GM19467 (cell line): Measurements from ENCODE around the gene USP35.
"Not testable (repeated sequence)": the region's sequence is repeated elsewhere in the genome, so short reads cannot be mapped to it uniquely, and the experiment has no call there.

Experiments used
- ATAC-seq: cut with Tn5 transposase; IDR thresholded peaks from one replicate; pipeline ENCODE4 v1.9.1; 2021; ENCODE audit warnings: mild to moderate bottlenecking, moderate library complexity; ENCODE audit not compliant: unreplicated experiment

USP35 gene

DNA sequence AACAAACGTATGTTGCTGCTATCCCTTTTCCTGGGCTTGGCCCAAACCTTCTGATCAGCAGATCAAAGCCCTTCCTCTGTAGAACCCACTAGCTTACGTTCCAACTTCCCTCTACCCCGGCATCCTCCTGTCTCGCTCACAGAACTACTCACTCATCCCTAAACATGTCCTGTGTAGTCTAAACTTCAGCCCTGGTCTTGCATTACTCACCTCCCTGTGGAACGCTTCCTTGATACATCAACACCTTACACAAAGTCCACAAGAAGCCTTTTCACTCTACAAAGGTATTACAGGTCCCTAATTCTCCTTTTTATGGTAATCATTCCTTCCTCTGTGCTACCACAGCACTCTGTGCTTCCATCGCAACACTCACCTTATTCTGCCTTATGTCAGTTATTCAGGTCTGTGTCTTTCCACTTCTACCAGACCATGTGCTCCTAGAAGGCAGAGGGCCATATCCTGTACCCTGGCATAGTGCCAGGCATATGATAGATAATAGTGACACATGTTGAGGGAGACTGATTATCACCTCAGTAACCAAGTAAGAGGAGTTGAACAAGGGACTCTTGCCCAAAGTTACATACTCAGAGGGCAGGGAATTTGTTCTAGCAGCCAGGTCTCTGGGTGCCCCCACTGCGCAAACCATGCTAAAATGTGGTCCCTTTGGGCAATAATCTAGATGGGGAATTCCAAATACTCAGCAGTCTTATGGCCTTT, 41.6 kb downstream of the USP35 start:
- ATAC-seq: no peak

DNA sequence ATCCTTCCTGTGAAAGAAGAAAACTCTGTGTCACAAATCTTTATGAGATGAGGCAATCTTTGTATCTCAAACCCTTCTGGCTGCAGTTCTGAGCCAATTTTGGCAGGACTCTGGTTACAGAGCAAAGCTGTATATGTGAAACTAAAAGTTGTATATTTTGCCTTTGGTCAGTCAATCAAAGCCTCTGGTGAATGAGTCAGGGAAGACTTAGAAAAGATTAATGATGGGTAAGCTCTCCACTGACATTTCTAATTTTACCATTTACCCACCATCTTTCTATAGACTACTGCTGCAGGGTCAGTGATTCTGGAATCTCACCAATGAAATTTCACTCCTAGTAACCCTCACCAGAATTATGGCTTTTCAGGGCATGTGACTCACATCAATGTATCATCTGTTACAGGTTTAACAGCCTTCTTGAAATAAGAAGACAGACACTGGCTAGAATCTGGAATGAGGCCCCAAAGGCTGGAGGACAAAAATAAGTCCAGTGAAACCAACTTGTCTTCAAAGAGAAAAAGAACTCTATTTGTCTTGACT, 43.3 kb downstream of the USP35 start:
- no peak for ATAC-seq

DNA sequence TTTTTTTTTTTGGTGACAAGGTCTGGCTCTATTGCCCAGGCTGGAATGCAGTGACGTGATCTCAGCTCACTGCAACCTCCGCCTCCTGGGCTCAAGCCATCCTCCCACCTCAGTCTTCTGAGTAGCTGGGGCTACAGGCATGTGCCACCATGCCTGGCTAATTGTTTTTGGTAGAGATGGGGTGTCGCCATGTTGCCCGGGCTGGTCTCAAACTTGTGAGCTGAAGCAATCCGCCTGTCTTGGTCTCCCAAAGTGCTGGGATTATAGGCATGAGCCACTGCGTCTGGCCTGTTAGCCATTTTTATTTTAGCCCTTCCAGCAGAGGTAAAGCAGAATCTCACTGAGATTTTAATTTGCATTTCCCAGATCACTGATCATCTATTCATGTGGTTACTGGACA, 44.3 kb downstream of the USP35 start:
- ATAC-seq: not testable (repeated sequence)

DNA sequence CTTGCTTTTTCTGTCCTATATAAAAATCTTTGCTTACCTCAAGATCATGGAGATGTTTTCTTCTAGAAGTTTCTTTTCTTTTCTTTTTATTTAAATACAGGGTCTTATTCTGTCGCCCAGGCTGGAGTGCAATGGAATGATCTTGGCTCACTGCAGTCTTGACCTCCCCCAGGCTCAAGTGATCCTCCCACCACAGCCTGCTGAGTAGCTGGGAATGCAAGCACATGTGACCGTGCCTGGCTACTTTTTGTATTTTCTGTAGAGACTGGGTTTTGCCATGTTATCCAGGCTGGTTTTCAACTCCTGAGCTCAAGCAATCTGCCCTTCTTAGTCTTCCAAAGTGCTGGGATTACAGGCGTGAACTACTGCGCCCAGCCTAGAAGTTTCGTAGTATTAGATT, 45.3 kb downstream of the USP35 start:
- ATAC-seq: no peak

DNA sequence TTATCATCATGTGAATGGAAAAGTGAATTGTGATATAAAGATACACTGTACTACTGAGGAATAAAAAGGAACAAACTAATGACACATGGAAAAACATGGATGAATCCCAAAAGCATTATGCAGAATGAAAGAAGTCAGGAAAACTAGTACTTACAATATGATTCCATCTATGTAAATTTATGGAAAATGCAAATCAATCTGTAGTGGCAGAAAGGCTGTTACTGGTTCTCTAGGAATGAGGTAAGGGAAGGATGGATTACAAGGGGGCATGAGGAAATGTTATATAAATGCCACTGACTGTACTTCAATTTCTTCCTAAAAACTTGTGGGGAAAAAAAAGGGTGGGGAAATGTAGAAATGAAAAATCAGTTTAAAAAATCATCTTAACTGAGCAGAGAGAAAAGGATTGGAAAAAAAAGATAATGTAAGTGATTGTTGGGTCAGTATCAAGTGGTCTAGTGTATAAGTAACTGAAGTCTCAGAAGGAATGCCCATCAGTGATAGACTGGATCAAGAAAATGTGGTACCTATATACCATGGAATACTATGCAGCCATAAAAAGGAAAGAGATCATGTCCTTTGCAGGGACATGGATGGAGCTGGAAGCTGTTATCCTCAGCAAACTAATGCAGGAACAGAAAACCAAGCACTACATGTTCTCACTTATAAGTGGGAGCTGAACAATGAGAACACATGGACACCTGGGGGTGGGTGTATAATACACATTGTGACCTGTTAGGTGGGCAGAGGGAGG, 48.8 kb downstream of the USP35 start:
- ATAC-seq: no peak

DNA sequence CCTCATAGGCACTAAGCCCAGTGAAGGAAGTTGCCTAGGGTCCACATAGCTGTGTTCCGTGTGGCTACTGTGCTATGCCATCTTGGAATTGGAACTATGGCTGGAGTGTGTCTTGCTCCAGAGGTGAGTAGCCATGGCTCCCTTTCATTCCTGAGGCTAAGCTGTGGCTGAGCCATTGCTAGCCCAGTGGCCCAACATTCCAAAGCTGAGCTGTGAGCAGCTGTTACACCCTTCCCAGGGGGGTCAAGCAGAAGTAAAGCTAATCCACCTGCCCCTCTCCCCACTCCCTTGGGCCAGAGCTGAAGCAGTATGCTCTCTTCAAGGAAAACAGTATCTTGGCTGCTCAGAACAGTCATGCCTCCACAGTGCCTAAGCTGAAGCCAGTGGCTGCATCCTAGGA, 51.1 kb downstream of the USP35 start:
- no peak for ATAC-seq

DNA sequence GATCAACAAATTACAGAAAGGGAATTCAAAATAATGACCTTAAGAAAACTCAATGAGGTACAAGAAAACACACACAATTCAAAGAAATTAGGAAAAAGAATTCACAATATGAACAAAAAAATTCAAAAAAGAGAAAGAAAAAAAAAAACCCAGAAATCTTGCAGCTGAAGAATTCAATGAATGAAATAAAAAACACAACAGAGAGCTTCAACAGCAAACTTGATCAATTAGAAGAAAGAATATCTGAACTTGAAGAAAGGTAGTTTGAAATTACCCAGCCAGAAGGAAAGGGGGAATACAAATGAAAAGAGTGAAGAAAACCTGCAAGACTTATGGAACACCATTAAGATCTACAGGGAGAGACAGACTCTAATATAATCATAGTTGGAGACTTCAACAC, 52.8 kb downstream of the USP35 start:
- no peak for ATAC-seq

DNA sequence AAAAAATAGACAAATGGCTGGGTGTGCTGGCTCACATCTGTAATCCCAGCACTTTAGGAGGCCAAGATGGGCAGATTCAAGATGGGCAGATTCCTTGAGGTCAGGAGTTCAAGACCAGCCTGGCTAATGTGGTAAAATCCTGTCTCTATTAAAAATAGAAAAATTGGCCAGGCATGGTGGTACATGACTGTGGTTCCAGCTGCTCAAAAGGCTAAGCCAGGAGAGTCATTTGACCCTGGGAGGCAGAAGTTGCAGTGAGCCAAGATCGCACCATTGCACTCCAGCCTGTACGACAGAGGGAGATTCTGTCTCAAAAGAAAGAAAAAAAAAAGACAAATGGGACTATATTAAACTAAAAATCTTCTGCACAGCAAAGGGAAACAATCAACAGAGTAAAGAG, 55.4 kb downstream of the USP35 start:
- no peak for ATAC-seq

DNA sequence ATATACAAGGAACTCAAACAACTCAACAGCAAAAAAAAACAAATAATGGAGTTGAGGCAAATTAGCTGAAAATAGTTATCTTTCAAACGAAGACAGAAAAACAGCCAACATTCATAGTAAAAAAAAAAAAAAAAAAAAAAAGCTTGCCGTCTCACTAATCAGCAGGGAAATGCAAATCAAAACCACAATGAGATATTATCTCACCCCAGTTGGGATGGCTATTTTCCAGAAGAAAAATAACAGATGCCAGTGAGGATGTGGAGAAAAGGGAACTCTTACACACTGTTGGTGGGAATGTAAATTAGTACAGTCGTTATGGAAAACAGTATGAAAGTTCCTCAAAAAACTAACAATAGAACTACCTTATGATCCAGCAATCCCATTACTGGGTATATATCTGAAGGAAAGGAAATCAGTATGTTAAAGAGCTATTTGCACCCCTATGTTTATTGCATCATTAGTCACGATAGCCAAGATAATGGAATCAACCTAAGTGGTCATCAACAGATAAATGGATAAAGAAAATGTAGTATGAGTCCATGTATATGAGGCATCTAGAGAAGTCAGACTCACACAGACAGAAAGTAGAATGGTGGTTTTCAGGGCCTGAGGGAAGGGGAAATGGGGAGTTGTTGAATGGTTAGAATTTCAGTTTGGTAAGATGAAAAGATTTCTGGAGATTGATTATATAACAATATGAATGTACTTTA, 56.0 kb downstream of the USP35 start:
- ATAC-seq: no peak

DNA sequence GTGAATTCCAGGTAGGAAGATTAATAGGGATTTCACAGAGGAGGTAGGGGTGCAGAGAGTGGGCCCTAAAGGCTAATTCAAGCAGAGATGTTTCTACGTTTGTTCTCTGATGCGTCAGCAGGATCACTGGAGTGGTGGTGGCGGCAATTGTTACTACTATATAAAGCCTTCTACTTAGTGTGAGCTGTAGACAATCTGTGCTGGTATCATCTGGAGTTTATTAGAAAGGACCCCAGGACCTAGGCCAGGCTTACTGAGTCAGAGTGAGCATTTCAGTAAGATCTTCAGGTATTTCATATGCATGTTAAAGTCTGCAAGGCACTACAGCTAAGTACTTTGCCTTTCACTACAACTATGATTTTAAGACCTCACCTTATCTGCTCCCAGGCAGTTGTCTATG, 59.5 kb downstream of the USP35 start:
- ATAC-seq: no peak

DNA sequence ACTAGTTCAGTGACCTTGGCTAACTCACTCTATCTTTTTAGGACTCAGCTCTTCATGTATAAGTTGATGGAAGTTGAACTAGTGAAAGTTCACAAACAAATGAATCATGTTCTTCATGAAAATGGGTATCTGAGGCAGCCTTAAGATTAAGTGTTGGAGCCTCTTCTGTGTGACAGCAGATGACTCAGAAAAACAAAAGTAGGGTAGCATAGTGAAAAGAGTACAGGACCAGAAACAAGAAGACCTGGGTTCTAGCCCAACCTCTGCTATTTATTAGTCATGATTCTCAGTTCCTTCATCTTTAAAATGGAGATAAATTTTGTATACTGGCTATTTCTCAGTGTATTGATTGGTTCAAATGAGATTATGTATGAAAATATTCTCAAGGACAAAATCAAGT, 60.2 kb downstream of the USP35 start:
- ATAC-seq: no peak

DNA sequence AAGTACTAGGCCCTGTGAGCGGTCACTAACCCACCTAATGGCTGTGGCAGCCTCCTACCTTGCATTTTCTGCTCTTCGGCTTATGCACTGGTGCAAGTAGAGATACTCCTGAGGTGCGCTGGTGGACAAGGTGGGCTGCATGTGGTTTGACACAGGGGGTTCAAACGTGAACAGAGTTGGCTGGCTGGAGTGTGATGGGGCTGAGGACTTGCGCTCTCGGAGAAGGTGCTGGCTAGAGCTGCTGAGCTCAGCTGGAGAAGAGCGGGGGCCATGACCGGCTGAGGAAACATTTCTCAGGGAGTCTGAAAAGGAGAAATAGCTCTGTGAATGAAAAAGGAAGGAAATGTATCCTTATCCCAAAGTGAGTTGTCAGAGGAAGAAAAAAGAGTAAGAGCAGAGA, 61.4 kb downstream of the USP35 start:
- no peak for ATAC-seq

DNA sequence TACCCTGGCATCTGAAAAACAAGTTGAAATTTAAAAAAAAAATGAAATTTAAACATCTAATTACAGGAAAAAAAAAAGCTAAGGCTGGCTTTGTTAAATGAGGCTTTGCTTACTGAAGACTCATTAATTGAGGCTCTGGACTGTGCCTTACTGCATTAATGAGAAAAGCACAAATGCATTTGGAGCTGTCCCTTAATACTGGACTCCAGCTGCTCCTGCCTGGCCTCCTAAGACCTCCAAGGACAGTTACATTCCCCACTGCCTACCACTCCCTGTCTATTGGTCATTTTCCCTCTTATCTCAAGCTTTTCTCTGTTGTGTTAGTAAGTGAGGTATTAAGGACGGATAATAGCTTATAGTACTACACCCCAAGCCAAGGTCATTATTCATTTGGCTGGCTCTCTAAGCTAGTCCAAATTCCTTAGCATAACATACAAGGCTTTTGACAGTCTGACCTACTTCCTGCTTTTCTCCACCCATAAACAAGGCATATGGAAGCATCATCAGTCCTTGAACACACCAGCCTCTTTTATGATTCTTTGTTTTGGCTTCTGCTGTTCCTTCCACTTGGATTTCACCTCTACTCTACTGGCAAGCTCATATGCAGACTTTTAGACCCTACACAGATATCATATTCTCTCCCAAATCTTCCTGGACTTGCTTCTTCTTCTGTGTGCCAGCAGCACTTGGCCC, 62.5 kb downstream of the USP35 start:
- ATAC-seq: no peak

DNA sequence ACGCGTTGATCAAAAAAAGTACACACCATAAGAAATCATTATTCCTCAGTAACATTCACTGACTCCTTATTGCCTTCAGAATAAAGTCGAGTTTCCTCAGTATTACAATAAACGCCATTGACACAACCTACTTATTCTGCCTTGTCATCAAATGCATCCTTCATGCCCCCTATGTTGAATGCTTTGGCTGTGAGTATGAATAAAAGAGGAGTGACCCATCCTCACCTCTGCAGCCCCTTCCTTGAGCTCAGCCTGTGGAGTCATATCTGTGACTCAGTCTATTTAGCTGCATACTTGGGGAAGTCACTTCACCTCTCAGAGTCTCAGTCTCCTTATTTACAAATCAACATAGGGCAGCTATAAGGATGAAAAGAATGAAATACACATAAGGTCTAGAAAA, 65.1 kb downstream of the USP35 start:
- no peak for ATAC-seq

DNA sequence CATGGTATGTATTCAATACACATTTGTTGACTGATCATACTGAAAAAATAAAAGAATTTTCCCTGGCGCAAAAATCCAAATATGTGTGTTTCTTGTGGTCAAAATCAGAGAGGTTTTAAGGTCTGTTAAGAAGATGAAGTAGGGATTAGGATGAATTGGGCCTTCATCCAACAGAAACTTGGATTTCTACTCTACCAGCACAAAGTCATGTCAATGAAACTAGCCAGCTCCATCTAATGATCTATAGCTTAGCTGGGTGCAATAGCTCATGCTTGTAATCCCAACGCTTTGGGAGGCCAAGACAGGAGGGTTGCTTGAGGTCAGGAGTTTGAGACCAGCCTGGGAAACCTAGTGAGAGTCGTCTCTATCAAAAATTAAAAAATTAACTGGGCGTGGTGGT, 65.5 kb downstream of the USP35 start:
- ATAC-seq: no peak

DNA sequence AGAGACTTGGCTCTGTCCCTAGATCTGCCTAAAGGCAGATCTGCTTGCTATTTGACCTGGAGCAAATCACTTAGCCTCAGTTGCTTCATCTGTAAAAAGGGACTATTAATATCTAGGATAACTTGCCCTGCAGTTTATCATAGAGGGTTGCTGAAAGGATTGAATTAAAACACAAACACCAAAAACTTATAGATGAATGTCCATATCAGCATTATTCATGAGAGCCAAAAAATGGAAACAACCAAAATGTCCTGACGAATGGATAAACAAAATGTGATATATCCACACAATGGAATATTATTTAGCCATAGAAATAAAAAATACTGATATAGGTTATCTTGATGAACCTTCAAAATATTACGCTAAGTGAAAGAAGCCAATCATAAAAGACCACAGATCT, 67.2 kb downstream of the USP35 start:
- no peak for ATAC-seq

DNA sequence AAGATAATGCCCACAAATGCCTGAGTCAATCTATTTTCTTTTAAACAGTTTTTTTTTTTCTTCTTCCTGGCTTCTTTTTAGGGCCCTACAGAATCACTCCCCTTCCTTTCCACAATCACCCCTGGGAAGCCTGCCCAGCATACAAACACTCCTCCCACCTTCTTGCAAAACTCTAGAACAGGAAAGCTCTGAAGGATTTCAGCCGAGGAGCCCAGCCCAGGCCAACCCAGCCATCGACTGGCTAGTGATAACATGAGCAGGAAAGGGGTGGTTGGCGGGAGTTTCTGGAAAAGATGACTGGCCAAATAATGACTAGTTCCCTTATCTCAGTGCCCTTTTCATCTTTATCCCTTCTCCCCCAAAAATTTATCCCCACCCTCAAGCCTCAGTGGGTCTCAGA, 68.2 kb downstream of the USP35 start:
- ATAC-seq: no peak

DNA sequence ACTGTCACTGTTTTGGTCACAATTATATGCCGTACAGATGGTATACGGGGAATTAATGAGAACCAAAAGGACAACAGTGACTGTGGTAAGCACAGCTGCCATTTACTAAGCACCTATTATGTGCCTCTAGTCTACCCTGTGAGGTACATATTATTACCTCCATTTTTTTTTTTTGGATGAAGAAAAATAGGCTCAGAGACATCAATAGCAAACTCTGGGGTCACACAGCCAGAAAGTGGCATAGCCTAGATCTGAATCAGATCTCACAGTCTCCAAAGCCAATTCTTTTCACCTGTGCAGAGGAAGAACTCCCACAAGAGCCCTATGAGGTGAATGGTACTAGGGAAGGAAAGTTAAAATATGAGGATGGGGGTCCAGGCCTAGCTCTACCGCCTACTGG, 68.9 kb downstream of the USP35 start:
- no peak for ATAC-seq

DNA sequence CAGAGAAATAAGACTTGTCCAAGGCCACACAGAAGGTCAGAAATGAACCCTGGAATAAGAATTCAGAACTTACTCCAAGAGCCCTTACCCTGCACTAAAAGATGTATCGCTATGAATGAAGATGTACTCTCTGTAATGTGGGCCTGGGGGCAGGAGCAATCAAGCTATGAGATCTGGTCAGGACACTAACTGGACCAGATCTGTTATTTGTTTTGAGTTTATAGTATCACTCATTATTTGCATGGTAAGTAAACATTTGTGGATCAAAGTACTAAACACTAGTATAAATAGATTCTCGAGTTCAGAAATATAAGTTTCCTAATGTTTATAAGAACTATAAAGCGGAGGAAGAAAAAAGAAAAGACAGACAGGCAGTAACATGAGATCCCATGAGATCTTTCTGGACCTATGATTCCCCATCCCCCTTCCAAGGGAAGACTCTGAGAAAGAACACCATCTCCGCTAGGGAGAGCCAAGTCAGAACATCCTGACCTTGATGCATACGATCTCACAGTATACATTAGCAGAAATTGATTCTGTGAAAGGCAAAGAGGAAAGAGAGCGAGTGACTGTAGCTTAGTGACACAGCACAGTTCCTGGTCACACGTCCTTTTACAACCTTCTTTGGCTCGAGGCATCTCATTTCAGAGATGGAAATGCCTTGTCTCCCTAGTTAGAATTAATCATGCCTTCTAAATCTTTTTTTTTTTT, 71.2 kb downstream of the USP35 start:
- ATAC-seq: no peak

DNA sequence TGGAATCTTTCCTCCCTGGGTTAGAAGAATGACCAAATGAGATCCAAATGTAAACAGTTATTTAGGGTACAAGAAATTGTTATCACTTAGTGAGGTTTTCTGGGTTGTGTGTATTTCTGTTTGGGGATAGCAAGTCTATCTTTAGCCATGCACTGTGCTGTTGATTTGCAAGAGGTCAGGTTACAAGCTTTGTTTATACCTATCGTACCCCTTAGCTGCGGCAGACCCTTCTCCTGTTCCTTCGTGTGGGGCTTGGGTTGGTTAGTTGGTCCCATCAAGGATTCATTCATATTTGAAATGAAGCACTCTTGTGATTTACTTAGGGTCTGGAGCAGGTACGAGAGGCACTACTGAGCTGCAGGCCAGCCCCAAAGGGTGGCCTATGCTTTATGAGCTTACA, 72.6 kb downstream of the USP35 start:
- ATAC-seq: no peak

DNA sequence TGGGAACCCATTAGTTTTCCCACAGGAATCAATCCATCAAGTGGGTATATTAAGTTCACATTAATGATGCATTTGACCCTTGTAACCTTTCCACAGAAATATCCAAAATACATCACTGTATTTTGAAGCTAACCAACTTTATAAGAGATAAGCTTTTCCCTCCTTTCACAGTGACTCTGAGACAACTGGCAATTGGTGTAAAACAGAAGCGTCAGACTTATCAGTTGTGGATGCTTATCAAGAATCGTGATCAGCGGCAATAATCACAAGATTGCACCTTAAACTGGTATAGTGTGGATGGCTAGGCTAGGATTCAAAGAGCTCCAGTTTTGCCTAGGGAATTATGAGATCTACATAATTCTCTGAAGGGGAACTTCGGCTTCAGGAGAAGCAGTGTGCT, 73.1 kb downstream of the USP35 start:
- no peak for ATAC-seq
